IPS-20b (cell line): ENCODE measurements around the gene RCOR3.
"Not testable (repeated sequence)": the region's sequence is repeated elsewhere in the genome, so short reads cannot be mapped to it uniquely, and the experiment has no call there.

Source experiments
- H3K27ac ChIP-seq: one replicate; pipeline ENCODE4 v1.5.1; 2013; ENCODE audit warnings: low read length
- H3K27me3 ChIP-seq: 2 replicates; pipeline ENCODE4 v1.6.1; 2013; ENCODE audit warnings: mild to moderate bottlenecking, low read length, inconsistent platforms; ENCODE audit not compliant: insufficient read depth
- H3K36me3 ChIP-seq: 2 replicates; pipeline ENCODE4 v1.6.1; 2013; ENCODE audit warnings: low read depth, mild to moderate bottlenecking, inconsistent platforms, low read length, moderate library complexity; ENCODE audit not compliant: insufficient read depth
- H3K4me1 ChIP-seq: 2 replicates; pipeline ENCODE4 v1.6.1; 2013; ENCODE audit warnings: mild to moderate bottlenecking, control low read depth, inconsistent platforms, low read length, moderate library complexity; ENCODE audit not compliant: insufficient read depth
- H3K4me3 ChIP-seq: 2 replicates; pipeline ENCODE4 v1.5.1; 2013; ENCODE audit warnings: mild to moderate bottlenecking, low read length, inconsistent platforms
- H3K9ac ChIP-seq: 2 replicates; pipeline ENCODE4 v1.6.1; 2013; ENCODE audit warnings: low read depth, mild to moderate bottlenecking, inconsistent platforms, low read length, moderate library complexity
- H3K9me3 ChIP-seq: 2 replicates; pipeline ENCODE4 v1.6.1; 2013; ENCODE audit warnings: mild to moderate bottlenecking, low read depth, low read length, inconsistent platforms; ENCODE audit not compliant: insufficient read depth

RCOR3 gene

DNA sequence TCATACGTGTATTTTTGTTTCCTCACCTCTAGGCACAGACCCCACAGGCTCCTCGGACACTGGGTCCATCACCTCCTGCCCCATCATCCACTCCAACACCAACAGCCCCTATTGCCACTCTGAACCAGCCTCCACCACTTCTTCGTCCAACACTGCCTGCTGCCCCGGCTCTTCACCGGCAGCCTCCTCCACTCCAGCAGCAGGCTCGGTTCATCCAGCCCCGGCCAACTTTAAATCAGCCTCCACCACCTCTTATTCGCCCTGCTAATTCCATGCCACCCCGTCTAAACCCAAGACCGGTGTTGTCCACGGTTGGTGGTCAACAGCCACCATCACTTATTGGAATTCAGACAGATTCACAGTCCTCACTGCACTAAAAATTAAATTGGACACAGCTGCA is 54.2 kb downstream of the RCOR3 start:
- Histone ChIP-seq H3K27ac (no peak overlapping the region), H3K4me1 (no peaks in the 10 kb centered on the region), H3K36me3 (peaks cover 45% of the 10 kb centered on the region), H3K27me3 (no peaks in the 10 kb centered on the region), H3K9ac (no peak overlapping the region), H3K4me3 (no peak overlapping the region), H3K9me3 (no peaks in the 10 kb centered on the region)

- no peak overlapping the region for H3K4me3 ChIP-seq
- peaks cover 19% of the 10 kb centered on the region for H3K36me3 ChIP-seq
- no peaks in the 10 kb centered on the region for H3K9me3 ChIP-seq
- no peak overlapping the region for H3K27ac ChIP-seq
- H3K4me1 ChIP-seq = no peaks in the 10 kb centered on the region
- H3K9ac ChIP-seq = no peak overlapping the region
- no peaks in the 10 kb centered on the region for H3K27me3 ChIP-seq
Measured at GRCh38 chr1:211318576-211319280, 59.6 kb downstream of the RCOR3 start.

GRCh38 chr1:211319892-211320291 is 60.7 kb downstream of the RCOR3 start:
- Histone ChIP-seq H3K4me3 (no peak overlapping the region), H3K9me3 (no peaks in the 10 kb centered on the region), H3K36me3 (peaks cover 8% of the 10 kb centered on the region), H3K4me1 (no peaks in the 10 kb centered on the region), H3K27ac (no peak overlapping the region), H3K27me3 (no peaks in the 10 kb centered on the region), H3K9ac (no peak overlapping the region)

DNA sequence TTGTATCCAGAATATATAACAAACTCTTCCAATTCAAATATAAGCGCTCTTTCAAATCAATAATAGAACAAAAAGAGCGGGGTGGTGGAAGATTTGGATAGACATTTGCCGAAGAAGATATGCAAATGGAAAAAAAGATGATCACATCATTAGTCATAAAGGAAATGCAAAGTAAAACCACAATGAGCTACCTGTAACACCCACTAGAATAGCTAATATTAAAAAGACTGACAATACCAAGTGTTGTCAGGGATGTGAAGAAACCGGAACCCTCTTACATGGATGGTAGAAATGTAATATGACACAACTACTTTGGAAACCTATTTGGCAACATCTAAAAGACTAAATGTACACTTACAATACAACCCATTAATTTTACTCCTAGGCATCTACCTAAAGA is 61.8 kb downstream of the RCOR3 start:
- Histone ChIP-seq H3K4me1 (no peaks in the 10 kb centered on the region), H3K9ac (no peak overlapping the region), H3K9me3 (no peaks in the 10 kb centered on the region), H3K36me3 (no peaks in the 10 kb centered on the region), H3K27me3 (peaks cover 7% of the 10 kb centered on the region), H3K4me3 (no peak overlapping the region), H3K27ac (no peak overlapping the region)

- not testable (repeated sequence) for H3K4me1 ChIP-seq, H3K4me3 ChIP-seq, H3K9me3 ChIP-seq, H3K36me3 ChIP-seq, H3K27ac ChIP-seq, H3K9ac ChIP-seq
- peaks cover 11% of the 10 kb centered on the region for H3K27me3 ChIP-seq
Measured at GRCh38 chr1:211321646-211322045, 62.5 kb downstream of the RCOR3 start.

GRCh38 chr1:211323156-211324063 is 64.2 kb downstream of the RCOR3 start:
- H3K36me3 ChIP-seq = no peaks in the 10 kb centered on the region
- H3K9me3 ChIP-seq = no peaks in the 10 kb centered on the region

GRCh38 chr1:211324992-211325775 is 66.0 kb downstream of the RCOR3 start:
- H3K36me3 ChIP-seq = no peaks in the 10 kb centered on the region
- peaks cover 26% of the 10 kb centered on the region for H3K27me3 ChIP-seq
- no peak overlapping the region for H3K4me3 ChIP-seq
- H3K4me1 ChIP-seq = peaks cover 18% of the 10 kb centered on the region
- no peak overlapping the region for H3K9ac ChIP-seq
- H3K27ac ChIP-seq = no peak overlapping the region
- no peaks in the 10 kb centered on the region for H3K9me3 ChIP-seq

More at GRCh38 chr1:211323156-211324063, 64.2 kb downstream of the RCOR3 start:
- H3K4me1 ChIP-seq = peaks cover 8% of the 10 kb centered on the region; the same call in 1 of the 2 replicates
- H3K27ac ChIP-seq = no peak overlapping the region
- peaks cover 26% of the 10 kb centered on the region for H3K27me3 ChIP-seq
- H3K4me3 ChIP-seq = no peak overlapping the region
- H3K9ac ChIP-seq = no peak overlapping the region

GRCh38 chr1:211326140-211326527 is 67.0 kb downstream of the RCOR3 start:
- H3K9ac ChIP-seq = no peak overlapping the region
- peaks cover 28% of the 10 kb centered on the region for H3K4me1 ChIP-seq
- H3K9me3 ChIP-seq = no peaks in the 10 kb centered on the region
- peak overlapping the region; percentile 61 for H3K4me3 ChIP-seq
- peaks cover 26% of the 10 kb centered on the region for H3K27me3 ChIP-seq
- H3K36me3 ChIP-seq = no peaks in the 10 kb centered on the region
- H3K27ac ChIP-seq = no peak overlapping the region

- Histone ChIP-seq H3K36me3 (no peaks in the 10 kb centered on the region), H3K9me3 (no peaks in the 10 kb centered on the region), H3K9ac (peak within 1 kb of the TSS; percentile 75; the same call in 1 of the 2 replicates), H3K27ac (no peak within 1 kb of the TSS), H3K4me3 (peak within 1 kb of the TSS; percentile 73), H3K4me1 (peaks cover 31% of the 10 kb centered on the region), H3K27me3 (peaks cover 26% of the 10 kb centered on the region)
Measured at GRCh38 chr1:211326528-211327345, 67.6 kb downstream of the RCOR3 start, which contains the start of gene TRAF5. Gene TRAF5 (plus strand): TSS chr1:211326833. CDS start chr1:211353240, 26,407 bp downstream.

DNA sequence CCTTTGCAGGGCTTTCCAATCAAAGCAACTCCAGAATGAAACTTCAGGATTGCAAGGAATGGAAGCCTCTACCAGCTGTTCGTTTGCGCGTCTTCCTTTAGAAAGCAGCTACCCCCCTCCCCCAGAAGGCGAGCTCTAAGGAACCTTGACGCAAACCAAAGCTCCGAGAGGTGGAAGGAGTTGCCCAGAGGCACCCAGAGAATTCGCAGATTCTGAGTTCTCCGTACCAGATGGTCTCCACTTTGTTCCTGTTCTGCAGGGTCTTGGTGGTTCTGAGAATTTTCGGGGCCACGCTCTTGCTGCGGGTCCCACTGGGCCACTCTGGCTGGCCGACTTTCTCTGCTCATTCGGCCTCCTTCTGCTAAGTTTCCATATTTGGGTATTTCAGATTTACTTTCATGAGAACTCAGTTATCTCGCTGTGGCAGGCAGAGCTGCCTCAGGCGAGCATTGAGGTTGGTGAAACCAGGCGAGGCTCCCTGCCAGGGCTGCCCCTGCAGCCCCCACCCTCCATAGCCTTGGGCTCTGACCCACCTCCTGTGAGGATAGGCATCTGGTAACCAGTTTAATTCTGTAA is 68.3 kb downstream of the RCOR3 start:
- Histone ChIP-seq H3K27me3 (peaks cover 26% of the 10 kb centered on the region), H3K9me3 (no peaks in the 10 kb centered on the region), H3K36me3 (no peaks in the 10 kb centered on the region), H3K4me3 (peak overlapping the region; percentile 73), H3K27ac (no peak overlapping the region), H3K9ac (peak overlapping the region; percentile 75; the same call in 1 of the 2 replicates), H3K4me1 (peaks cover 31% of the 10 kb centered on the region)
